ENCODE data around the gene CEP44.

GRCh38 chr4:174375422-174375821 is 91.7 kb downstream of the CEP44 start:
- TF ChIP-seq CTCF (IDR thresholded peaks at IDR 0.05; ENCODE audit: low read depth, low read length) (no peak), POLR2A (IDR thresholded peaks at IDR 0.05; ENCODE audit: extremely low read depth, insufficient read length) (no peak)

Data from NB4 (cell line).